Activated T-helper 1 cell treated with anti-CD3 and anti-CD28 coated beads, Interleukin-12 subunit alpha, Interleukin-12 subunit beta, Interleukin-2, Interleukin-4 antibody, amounts not matched to agents 30 ng/mL and 10 ng/mL and 1 ng/mL, durations not matched to agents 14 hours and 24 hours and 36 hours (primary cell): ENCODE measurements around the gene NFIC. TPM values are rescaled to one million over a fixed set of nuclear protein-coding genes. Genes with fewer than 3 reads are reported as not detected.

Source experiments
- DNase-seq: peaks from one replicate; pipeline ENCODE4 v3.0.0; 2021; ENCODE audit warnings: low spot score
- H3K27ac Mint-ChIP-seq: one replicate; pipeline ENCODE4 v1.8.0; 2021; ENCODE audit warnings: mild to moderate bottlenecking, mixed read lengths
- H3K27me3 Mint-ChIP-seq: one replicate; pipeline ENCODE4 v1.8.0; 2022; ENCODE audit warnings: mild to moderate bottlenecking, moderate library complexity, mixed read lengths; ENCODE audit not compliant: insufficient read depth
- H3K36me3 Mint-ChIP-seq: one replicate; pipeline ENCODE4 v1.8.0; 2021; ENCODE audit warnings: low read depth, mixed read lengths
- H3K4me1 Mint-ChIP-seq: one replicate; pipeline ENCODE4 v1.8.0; 2021; ENCODE audit warnings: low read depth, mixed read lengths
- H3K4me3 Mint-ChIP-seq: one replicate; pipeline ENCODE4 v1.8.0; 2021; ENCODE audit warnings: mild to moderate bottlenecking, moderate library complexity, mixed read lengths
- H3K9me3 Mint-ChIP-seq: one replicate; pipeline ENCODE4 v1.8.0; 2021; ENCODE audit warnings: mixed read lengths
- intact Hi-C: fragments of 100-400 bp; cut with micrococcal nuclease; formaldehyde crosslinking; loops from one replicate; pipeline ENCODE4 v1.15.1; 2024
- total RNA-seq: library from RNA; stranded (reverse); gene quantifications from 2 replicates; pipeline ENCODE4 v1.2.3, GENCODE V29; 2022

The NFIC gene
- total RNA-seq, 1 donor from 2014 or later: 18.7 TPM

- no peak for DNase-seq
These were observed 607 bp downstream of the NFIC start for GRCh38 chr19:3366753-3367627.

GRCh38 chr19:3367628-3368440 lies 1.5 kb downstream of the NFIC start:
- no peaks in the 10 kb centered on the region for H3K36me3 Mint-ChIP-seq
- intact Hi-C loops: no loop called here
- no peak overlapping the region for H3K27ac Mint-ChIP-seq
- H3K27me3 Mint-ChIP-seq: peaks cover 25% of the 10 kb centered on the region
- no peak for DNase-seq
- no peak overlapping the region for H3K4me3 Mint-ChIP-seq
- peaks cover 13% of the 10 kb centered on the region for H3K4me1 Mint-ChIP-seq
- no peaks in the 10 kb centered on the region for H3K9me3 Mint-ChIP-seq

More at GRCh38 chr19:3366753-3367627, 607 bp downstream of the NFIC start:
- H3K27ac Mint-ChIP-seq: no peak overlapping the region
- H3K9me3 Mint-ChIP-seq: no peaks in the 10 kb centered on the region
- no peaks in the 10 kb centered on the region for H3K36me3 Mint-ChIP-seq
- peaks cover 20% of the 10 kb centered on the region for H3K4me1 Mint-ChIP-seq
- intact Hi-C loops: no loop called here
- H3K27me3 Mint-ChIP-seq: peaks cover 30% of the 10 kb centered on the region
- H3K4me3 Mint-ChIP-seq: no peak overlapping the region

DNA sequence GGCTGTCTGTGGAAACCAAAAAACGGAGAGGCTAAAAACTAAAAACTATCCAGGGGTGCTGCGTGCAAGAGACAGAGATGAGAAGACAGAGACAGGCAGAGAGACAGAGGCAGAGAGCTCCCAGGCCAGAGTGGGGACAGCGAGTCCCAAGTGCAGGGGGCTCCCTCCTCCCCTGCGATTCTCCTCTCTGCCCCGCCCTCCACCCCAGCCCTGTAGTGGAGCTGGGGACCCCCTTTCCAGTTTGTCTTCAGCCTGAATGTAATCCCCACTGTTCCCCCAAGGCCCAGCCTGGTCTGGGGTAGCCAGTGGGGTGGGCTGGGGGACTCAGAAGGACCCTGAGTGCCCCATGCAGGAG lies 2.0 kb downstream of the NFIC start:
- no peaks in the 10 kb centered on the region for H3K36me3 Mint-ChIP-seq
- H3K27ac Mint-ChIP-seq: no peak overlapping the region
- no peaks in the 10 kb centered on the region for H3K9me3 Mint-ChIP-seq
- peaks cover 13% of the 10 kb centered on the region for H3K4me1 Mint-ChIP-seq
- intact Hi-C loops: no loop called here
- DNase-seq: no peak
- H3K4me3 Mint-ChIP-seq: no peak overlapping the region
- H3K27me3 Mint-ChIP-seq: peaks cover 25% of the 10 kb centered on the region

DNA sequence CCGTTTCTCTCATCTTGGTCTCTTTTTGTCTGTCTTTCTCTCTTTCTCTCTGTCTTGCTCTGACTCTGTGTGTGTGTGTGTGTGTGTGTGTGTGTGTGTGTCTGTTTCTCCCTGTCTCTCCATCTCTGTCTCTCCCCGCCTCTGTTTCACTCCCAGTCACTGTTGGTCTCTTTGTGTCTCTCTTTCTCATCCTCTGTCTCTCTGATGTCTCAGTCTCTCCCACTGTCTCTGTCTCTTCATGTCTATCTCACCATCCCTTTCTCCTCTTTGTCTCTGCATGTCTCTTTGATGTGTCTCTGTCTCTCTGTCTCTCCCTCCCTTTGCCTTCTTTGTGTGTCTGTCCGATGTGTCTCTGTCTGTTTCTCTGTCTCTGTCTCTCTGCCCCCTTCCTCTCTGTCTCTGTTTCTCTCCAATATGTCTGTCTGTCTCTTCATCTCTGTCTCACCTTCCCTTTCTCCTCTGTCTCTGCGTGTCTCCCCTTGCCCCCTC lies 2.5 kb downstream of the NFIC start:
- no peaks in the 10 kb centered on the region for H3K36me3 Mint-ChIP-seq
- no peak overlapping the region for H3K27ac Mint-ChIP-seq
- H3K4me1 Mint-ChIP-seq: peaks cover 13% of the 10 kb centered on the region
- no peak for DNase-seq
- no peak overlapping the region for H3K4me3 Mint-ChIP-seq
- no peaks in the 10 kb centered on the region for H3K9me3 Mint-ChIP-seq
- H3K27me3 Mint-ChIP-seq: peaks cover 25% of the 10 kb centered on the region
- intact Hi-C loops: no loop called here

- Mint-ChIP-seq H3K36me3 (no peaks in the 10 kb centered on the region), H3K9me3 (no peaks in the 10 kb centered on the region), H3K4me1 (peaks cover 13% of the 10 kb centered on the region), H3K27ac (no peak overlapping the region), H3K27me3 (peaks cover 20% of the 10 kb centered on the region), H3K4me3 (no peak overlapping the region)
- intact Hi-C loops: no loop called here
- no peak for DNase-seq
These were observed 3.2 kb downstream of the NFIC start for GRCh38 chr19:3369337-3370213.

DNA sequence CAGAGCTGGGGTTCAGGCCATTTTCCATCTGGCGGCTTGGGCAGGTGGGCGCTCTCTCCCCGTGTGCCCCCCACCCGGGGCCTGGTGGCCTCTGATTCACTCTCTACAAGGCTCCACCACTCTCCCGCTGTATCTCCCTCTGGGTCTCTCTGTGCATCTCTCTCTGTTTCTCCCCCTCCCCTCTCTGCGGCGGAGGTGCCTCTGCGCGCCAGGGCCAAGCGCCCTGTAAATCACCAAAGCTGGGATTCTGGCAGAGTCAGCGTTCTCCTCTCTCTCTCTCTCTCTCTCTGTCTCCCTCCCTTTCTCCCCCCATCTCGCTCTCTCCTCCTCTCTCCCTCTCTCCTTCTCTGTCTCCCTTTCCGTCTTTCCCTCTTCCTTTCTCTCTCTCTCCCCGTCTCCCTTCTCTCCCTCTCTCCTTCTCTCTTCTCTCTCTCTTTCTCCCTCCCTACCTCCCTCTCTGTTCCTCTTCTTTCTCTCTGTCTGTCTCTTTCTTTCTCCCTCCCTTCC lies 3.9 kb downstream of the NFIC start:
- Mint-ChIP-seq H3K27ac (no peak overlapping the region), H3K27me3 (peaks cover 13% of the 10 kb centered on the region), H3K36me3 (no peaks in the 10 kb centered on the region), H3K9me3 (no peaks in the 10 kb centered on the region), H3K4me3 (no peak overlapping the region), H3K4me1 (peaks cover 8% of the 10 kb centered on the region)
- intact Hi-C loops: no loop called here
- DNase-seq: no peak

- H3K27ac Mint-ChIP-seq: no peak overlapping the region
- H3K36me3 Mint-ChIP-seq: no peaks in the 10 kb centered on the region
- intact Hi-C loops: no loop called here
- H3K4me3 Mint-ChIP-seq: no peak overlapping the region
- peaks cover 8% of the 10 kb centered on the region for H3K27me3 Mint-ChIP-seq
- H3K9me3 Mint-ChIP-seq: no peaks in the 10 kb centered on the region
- H3K4me1 Mint-ChIP-seq: peaks cover 4% of the 10 kb centered on the region
- no peak for DNase-seq
These were observed 4.6 kb downstream of the NFIC start for GRCh38 chr19:3370728-3371591.

DNA sequence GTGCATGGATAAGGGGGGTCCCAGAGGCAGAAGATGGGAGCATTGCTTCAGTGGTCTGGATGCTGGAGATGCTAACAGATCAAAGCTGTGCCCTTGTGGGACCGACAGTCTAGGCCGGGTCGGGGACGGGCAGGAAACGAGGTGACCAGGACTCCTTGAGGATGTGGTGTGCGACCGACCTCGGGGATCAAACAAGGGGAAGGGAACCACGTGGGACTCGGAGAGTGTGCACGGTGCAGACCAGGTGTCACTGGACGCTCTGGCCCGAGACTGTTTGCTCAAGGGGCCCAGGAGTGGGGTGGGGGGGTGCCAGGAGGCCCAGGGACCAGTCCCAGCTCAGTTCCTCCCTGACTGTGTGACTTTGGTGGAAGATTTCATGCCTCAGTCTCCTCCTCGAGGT lies 6.0 kb downstream of the NFIC start:
- peaks cover 8% of the 10 kb centered on the region for H3K27me3 Mint-ChIP-seq
- no peaks in the 10 kb centered on the region for H3K36me3 Mint-ChIP-seq
- intact Hi-C loops: no loop called here
- H3K4me1 Mint-ChIP-seq: peaks cover 4% of the 10 kb centered on the region
- H3K27ac Mint-ChIP-seq: no peak overlapping the region
- no peaks in the 10 kb centered on the region for H3K9me3 Mint-ChIP-seq
- no peak for DNase-seq
- H3K4me3 Mint-ChIP-seq: no peak overlapping the region

DNA sequence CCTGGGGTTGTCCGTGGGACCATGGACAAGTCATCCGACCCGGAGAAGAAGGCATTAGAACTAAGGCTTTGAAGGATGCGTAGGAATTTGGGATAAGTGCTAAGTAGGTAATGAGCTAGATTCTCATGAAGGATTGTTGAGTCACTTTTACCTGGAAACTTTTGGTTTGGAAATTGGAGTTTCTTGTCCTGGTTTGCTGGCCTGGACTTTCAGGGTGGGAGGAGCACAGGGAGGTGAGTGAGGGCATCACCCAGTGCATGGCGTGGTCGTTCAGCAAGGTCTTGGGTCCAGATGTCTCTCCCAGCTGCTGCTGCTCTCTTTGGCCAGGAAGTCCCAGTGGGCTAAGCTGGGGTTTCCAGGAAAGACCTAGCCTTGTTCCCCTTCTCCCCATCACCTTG lies 7.6 kb downstream of the NFIC start:
- peaks cover 5% of the 10 kb centered on the region for H3K27me3 Mint-ChIP-seq
- no peaks in the 10 kb centered on the region for H3K9me3 Mint-ChIP-seq
- no peak overlapping the region for H3K27ac Mint-ChIP-seq
- intact Hi-C loops: no loop called here
- peaks cover 2% of the 10 kb centered on the region for H3K4me1 Mint-ChIP-seq
- no peak overlapping the region for H3K4me3 Mint-ChIP-seq
- H3K36me3 Mint-ChIP-seq: no peaks in the 10 kb centered on the region
- DNase-seq: no peak

- Mint-ChIP-seq H3K4me1 (no peaks in the 10 kb centered on the region), H3K9me3 (no peaks in the 10 kb centered on the region), H3K4me3 (no peak overlapping the region), H3K27ac (no peak overlapping the region), H3K36me3 (no peaks in the 10 kb centered on the region), H3K27me3 (peaks cover 2% of the 10 kb centered on the region)
- intact Hi-C loops: no loop called here
- DNase-seq: no peak
These were observed 8.2 kb downstream of the NFIC start for GRCh38 chr19:3374369-3375112.

GRCh38 chr19:3375221-3376090 lies 9.1 kb downstream of the NFIC start:
- intact Hi-C loops: no loop called here
- H3K4me1 Mint-ChIP-seq: no peaks in the 10 kb centered on the region
- H3K27ac Mint-ChIP-seq: no peak overlapping the region
- DNase-seq: no peak
- H3K36me3 Mint-ChIP-seq: no peaks in the 10 kb centered on the region
- H3K9me3 Mint-ChIP-seq: no peaks in the 10 kb centered on the region
- no peak overlapping the region for H3K4me3 Mint-ChIP-seq
- no peaks in the 10 kb centered on the region for H3K27me3 Mint-ChIP-seq
